Duodenal mucosa (tissue), 2 donors: ENCODE results near the gene RSRC1.

Experiments used
- H3K27ac ChIP-seq: one replicate; pipeline ENCODE4 v1.7.0; 2013; ENCODE audit warnings: low read depth, low read length
- H3K27me3 ChIP-seq, 2 donors: one replicate each; pipeline ENCODE4 v1.7.0; 2013; ENCODE audit warnings: low read length in 2 of 2, control low read depth in 1 of 2; ENCODE audit not compliant: insufficient read depth in 2 of 2, control insufficient read depth in 1 of 2
- H3K36me3 ChIP-seq, 2 donors: one replicate each; pipeline ENCODE4 v1.7.0; 2013; ENCODE audit warnings: low read length in 2 of 2, control low read depth in 1 of 2; ENCODE audit not compliant: insufficient read depth in 2 of 2, control insufficient read depth in 1 of 2
- H3K4me1 ChIP-seq, 2 donors: one replicate each; pipeline ENCODE4 v1.7.0; 2013; ENCODE audit warnings: low read length in 2 of 2, control low read depth in 1 of 2; ENCODE audit not compliant: insufficient read depth in 2 of 2, control insufficient read depth in 1 of 2
- H3K4me3 ChIP-seq, 2 donors: one replicate each; pipeline ENCODE4 v1.7.0; 2013; ENCODE audit warnings: low read length in 2 of 2, low read depth in 1 of 2
- H3K9ac ChIP-seq, 2 donors: one replicate each; pipeline ENCODE4 v1.7.0; 2013; ENCODE audit warnings: low read length in 2 of 2, low read depth in 1 of 2
- H3K9me3 ChIP-seq, 2 donors: one replicate each; pipeline ENCODE4 v1.7.0; 2013; ENCODE audit warnings: low read length in 2 of 2, control low read depth in 1 of 2; ENCODE audit not compliant: control insufficient read depth in 1 of 2

The RSRC1 gene

DNA sequence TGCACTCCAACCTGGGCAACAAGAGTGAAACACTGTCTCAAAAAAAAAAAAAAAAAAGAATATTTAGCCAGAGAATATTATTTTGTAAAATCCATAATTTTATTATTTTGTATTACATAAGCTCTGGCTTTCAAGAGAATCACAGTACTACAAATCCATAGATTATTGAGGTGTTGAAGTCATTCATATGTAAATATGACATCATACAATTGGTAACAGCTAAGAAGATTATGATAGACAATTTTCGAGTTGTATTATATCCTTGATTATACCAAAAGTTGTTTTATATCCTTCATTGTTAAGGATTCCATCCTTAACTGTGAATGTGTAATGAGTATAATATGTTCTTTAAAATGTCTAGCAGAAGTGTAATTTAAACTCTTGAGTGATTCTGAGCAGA, 464.8 kb downstream of the RSRC1 start:
- no peak overlapping the region for H3K4me3 ChIP-seq

GRCh38 chr3:158590223-158590622, 480.3 kb downstream of the RSRC1 start:
- Histone ChIP-seq H3K36me3 (no peaks in the 10 kb centered on the region), H3K27me3 (no peaks in the 10 kb centered on the region), H3K9ac (no peak overlapping the region), H3K9me3 (no peaks in the 10 kb centered on the region), H3K4me1 (no peaks in the 10 kb centered on the region), H3K4me3 (no peak overlapping the region), H3K27ac (no peak overlapping the region)

More for the DNA sequence above, 464.8 kb downstream of the RSRC1 start:
- no peaks in the 10 kb centered on the region for H3K9me3 ChIP-seq
- no peak overlapping the region for H3K9ac ChIP-seq
- peaks cover 0 to 6% of the 10 kb centered on the region in 2 donors for H3K27me3 ChIP-seq
- H3K36me3 ChIP-seq = no peaks in the 10 kb centered on the region
- H3K27ac ChIP-seq = no peak overlapping the region
- H3K4me1 ChIP-seq = peaks cover 6 to 10% of the 10 kb centered on the region in 2 donors
